B cell (primary cell): ENCODE data around the gene SMAD2. TPM values are rescaled to one million over a fixed set of nuclear protein-coding genes. Genes with fewer than 3 reads are reported as not detected.

ENCODE experiments used
- ATAC-seq: fragments of 200-7000 bp; cut with Tn5 transposase; one replicate; pipeline ENCODE4 v1.10.0; 2021; ENCODE audit warnings: low read depth, mild to moderate bottlenecking, moderate number of reproducible peaks, moderate library complexity
- CTCF ChIA-PET: fragments of 350-600 bp; sonication (Branson Sonifier 250); formaldehyde crosslinking; loops from one replicate; lab custom pipeline; 2021; ENCODE audit warnings: antibody characterized with exemption, inconsistent platforms; lab: Charles Lee
- POLR2A ChIA-PET: fragments of 350-600 bp; sonication (Branson Sonifier 250); formaldehyde crosslinking; loops from one replicate; lab custom pipeline; 2021; ENCODE audit warnings: antibody characterized with exemption; lab: Charles Lee
- DNase-seq: peaks from one replicate; pipeline ENCODE4 v3.0.0; 2013
- H2AFZ ChIP-seq: 2 replicates; pipeline ENCODE4 v1.6.1; 2012; ENCODE audit warnings: mild to moderate bottlenecking, low read depth, low read length; ENCODE audit not compliant: insufficient read depth, poor library complexity, severe bottlenecking
- H3K27ac ChIP-seq, 2 donors: 1 replicate in 1 of 2; 2 replicates in 1 of 2; pipeline ENCODE4 v1.5.1; 2012 to 2013; ENCODE audit warnings: low read length in 2 of 2, mild to moderate bottlenecking in 2 of 2, moderate library complexity in 1 of 2
- H3K27me3 ChIP-seq, 4 experiments: fragments of 200-600 bp in 1 of 4; sonication (generic) in 1 of 4; replicated peaks in 1 of 4; 1 replicate in 2 of 4; 2 replicates in 2 of 4; pipeline versions ENCODE4 v1.6.1 to v1.7.0; 2013 to 2016; ENCODE audit warnings: low read length in 3 of 4, mild to moderate bottlenecking in 2 of 4, mixed read lengths in 1 of 4, moderate library complexity in 1 of 4; ENCODE audit not compliant: insufficient read depth in 4 of 4, control insufficient read depth in 3 of 4; ENCODE audit errors: control extremely low read depth in 1 of 4
- H3K36me3 ChIP-seq, 2 experiments: replicated peaks in 1 of 2; 1 replicate in 1 of 2; 2 replicates in 1 of 2; pipeline versions ENCODE4 v1.6.1 to v1.7.1; 2013; ENCODE audit warnings: low read length in 1 of 2; ENCODE audit not compliant: insufficient read depth in 2 of 2, control insufficient read depth in 1 of 2; ENCODE audit errors: control extremely low read depth in 1 of 2, extremely low read depth in 1 of 2
- H3K4me1 ChIP-seq, 2 donors: fragments of 200-600 bp in 1 of 2; sonication (generic) in 1 of 2; 1 replicate in 1 of 2; 2 replicates in 1 of 2; pipeline versions ENCODE4 v1.5.1 to v1.6.1; 2013 to 2017; ENCODE audit warnings: low read length in 2 of 2; ENCODE audit not compliant: control insufficient read depth in 2 of 2, insufficient read depth in 2 of 2
- H3K4me2 ChIP-seq: replicated peaks from 2 replicates; pipeline ENCODE3; 2012; ENCODE audit warnings: mild to moderate bottlenecking, low read depth, low read length; ENCODE audit not compliant: poor library complexity, severe bottlenecking
- H3K4me3 ChIP-seq, 5 experiments: fragments of 200-600 bp in 1 of 5; sonication (generic) in 1 of 5; 1 replicate in 3 of 5; 2 replicates in 2 of 5; pipeline versions ENCODE4 v1.5.1 to v1.7.0; 2011 to 2016; ENCODE audit warnings: low read length in 4 of 5, mild to moderate bottlenecking in 4 of 5, low read depth in 2 of 5, control low read depth in 1 of 5, moderate library complexity in 1 of 5; ENCODE audit not compliant: insufficient read depth in 1 of 5; ENCODE audit errors: control extremely low read depth in 1 of 5, extremely low read depth in 1 of 5
- H3K79me2 ChIP-seq: fragments of 200-600 bp; sonication (generic); one replicate; pipeline ENCODE4 v1.6.0; 2016; ENCODE audit warnings: low read length; ENCODE audit not compliant: control insufficient read depth, insufficient read depth
- H3K9ac ChIP-seq: fragments of 200-600 bp; sonication (generic); 2 replicates; pipeline ENCODE4 v1.6.1; 2017; ENCODE audit warnings: mild to moderate bottlenecking, low read length, moderate library complexity
- H3K9me3 ChIP-seq, 3 donors: one replicate each; pipeline versions ENCODE4 v1.6.1 to v1.7.1; 2013; ENCODE audit warnings: low read length in 2 of 3; ENCODE audit not compliant: control insufficient read depth in 2 of 3, insufficient read depth in 1 of 3; ENCODE audit errors: control extremely low read depth in 1 of 3
- H4K20me1 ChIP-seq: 2 replicates; pipeline ENCODE4 v1.6.0; 2012; ENCODE audit warnings: mild to moderate bottlenecking, low read length; ENCODE audit not compliant: insufficient read depth, control insufficient read depth, poor library complexity, severe bottlenecking
- H3K27ac Mint-ChIP-seq: one replicate; pipeline ENCODE4 v1.8.0; 2021; ENCODE audit warnings: mixed read lengths
- H3K27me3 Mint-ChIP-seq: one replicate; pipeline ENCODE4 v1.8.0; 2021; ENCODE audit warnings: mixed read lengths
- H3K4me1 Mint-ChIP-seq: one replicate; pipeline ENCODE4 v1.8.0; 2021; ENCODE audit warnings: mixed read lengths
- H3K4me3 Mint-ChIP-seq: one replicate; pipeline ENCODE4 v1.8.0; 2021; ENCODE audit warnings: mixed read lengths
- H3K9me3 Mint-ChIP-seq: one replicate; pipeline ENCODE4 v1.8.0; 2022; ENCODE audit warnings: mixed read lengths; ENCODE audit not compliant: insufficient read depth
- CTCF ChIP-seq: fragments of 200-600 bp; IDR thresholded peaks from one replicate; pipeline ENCODE4 v1.8.0; 2022; ENCODE audit warnings: antibody characterized with exemption, mild to moderate bottlenecking
- EZH2 ChIP-seq: IDR thresholded peaks from 2 replicates; pipeline ENCODE4 v1.6.1; 2012; ENCODE audit warnings: borderline replicate concordance, low read depth, mild to moderate bottlenecking, moderate library complexity, low read length; ENCODE audit not compliant: insufficient read depth, poor library complexity, severe bottlenecking
- WGBS: methylation state at CpG from one replicate; pipeline ENCODE4 v1.1.5; 2013; ENCODE audit warnings: missing lambda C conversion rate; ENCODE audit not compliant: insufficient coverage; 5-methylcytosine and 5-hydroxymethylcytosine counted together
- intact Hi-C: fragments of 100-400 bp; cut with micrococcal nuclease; formaldehyde crosslinking; loops from one replicate; pipeline ENCODE4 v1.10.0; 2022
- polyA plus RNA-seq: library from polyadenylated mRNA; depleted of rRNA; stranded (reverse); fragments of >200 nt; gene quantifications from 2 replicates; pipeline ENCODE4 v1.2.3, GENCODE V29; 2012
- total RNA-seq, 2 donors: library from RNA; stranded (reverse); fragments of 120-200 nt in 1 of 2; gene quantifications; 1 replicate in 1 of 2; 2 replicates in 1 of 2; pipeline versions ENCODE4 v1.2.3 to v1.2.4, GENCODE V29; 2013 to 2022

Gene SMAD2
- total and polyA plus RNA-seq, 2 donors (not counting 1 experiment from before 2014, with no cell fraction given), result 23.4 to 139 TPM

DNA sequence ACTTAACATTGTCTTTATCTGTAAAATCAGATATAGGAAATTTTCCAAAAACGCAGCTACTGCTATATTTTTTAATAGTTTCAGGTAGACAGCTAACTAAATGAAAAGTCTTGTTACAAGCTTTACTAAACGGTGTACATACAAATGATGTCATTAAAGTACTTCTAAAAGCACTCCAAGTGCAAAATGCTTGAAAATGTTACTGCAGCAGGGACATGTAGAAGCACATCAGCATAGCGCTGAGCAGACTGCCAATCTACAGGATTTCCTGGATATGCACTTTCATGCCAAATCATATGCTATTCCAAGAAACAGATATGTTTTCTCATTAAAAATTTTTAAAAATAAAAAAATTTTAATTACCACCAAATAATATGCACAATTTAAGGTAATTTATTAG lies 61.7 kb downstream of the SMAD2 start:
- CTCF ChIA-PET, result interaction anchor here (0.7 kb wide), 1 partner anchor 34 kb away, joined by 3 read pairs; no protein-coding TSS in a partner anchor
- Histone ChIP-seq H3K79me2 (no peaks in the 10 kb centered on the region), H3K4me2 (no peak overlapping the region), H3K9me3 (no peaks in the 10 kb centered on the region), H3K4me3 (no peak overlapping the region), H3K27ac (no peak overlapping the region), H3K9ac (no peak overlapping the region), H2AFZ (no peak overlapping the region), H3K27me3 (no peaks in the 10 kb centered on the region), H3K36me3 (peaks cover 6 to 28% of the 10 kb centered on the region in 2 experiments), H4K20me1 (peaks cover 16% of the 10 kb centered on the region), H3K4me1 (no peaks in the 10 kb centered on the region)
- H3K4me3 Mint-ChIP-seq, result no peak overlapping the region
- no peaks in the 10 kb centered on the region for H3K4me1 Mint-ChIP-seq
- intact Hi-C loops, result loop anchor here (10.0 kb wide), 1 partner anchor 46 kb away; no protein-coding TSS in a partner anchor
- POLR2A ChIA-PET, result no interaction called here
- ATAC-seq (no peak), DNase-seq (no peak)
- H3K27ac Mint-ChIP-seq, result no peak overlapping the region
- WGBS, result no CpG with 5 or more reads among the region's 3 CpGs
- no peaks in the 10 kb centered on the region for H3K9me3 Mint-ChIP-seq
- H3K27me3 Mint-ChIP-seq, result no peaks in the 10 kb centered on the region
- TF ChIP-seq CTCF, result no peak
- no peak for TF ChIP-seq EZH2

GRCh38 chr18:47865183-47865582 lies 65.3 kb downstream of the SMAD2 start:
- no peak overlapping the region for H3K4me3 Mint-ChIP-seq

More at GRCh38 chr18:47865183-47865582, 65.3 kb downstream of the SMAD2 start:
- no peak for TF ChIP-seq EZH2
- TF ChIP-seq CTCF, result no peak
- ChIA-PET POLR2A (no interaction called here), CTCF (no interaction called here)
- H3K36me3 ChIP-seq, result peaks cover 2 to 35% of the 10 kb centered on the region in 2 experiments
- H3K27ac ChIP-seq, result no peak overlapping the region
- Mint-ChIP-seq H3K27ac (no peak overlapping the region), H3K9me3 (no peaks in the 10 kb centered on the region), H3K27me3 (no peaks in the 10 kb centered on the region), H3K4me1 (no peaks in the 10 kb centered on the region)
- ATAC-seq, result no peak
- WGBS, result 100% methylated on average over 1 of the region's 3 CpGs
- no peaks in the 10 kb centered on the region for H3K4me1 ChIP-seq
- H3K79me2 ChIP-seq, result no peaks in the 10 kb centered on the region
- H4K20me1 ChIP-seq, result peaks cover 7% of the 10 kb centered on the region
- DNase-seq, result no peak
- H3K4me2 ChIP-seq, result no peak overlapping the region
- H3K4me3 ChIP-seq, result no peak overlapping the region
- intact Hi-C loops, result loop anchor here (10.0 kb wide), 1 partner anchor 50 kb away; no protein-coding TSS in a partner anchor
- no peak overlapping the region for H3K9ac ChIP-seq
- no peaks in the 10 kb centered on the region for H3K27me3 ChIP-seq
- H3K9me3 ChIP-seq, result peaks cover 0 to 4% (median 0%) of the 10 kb centered on the region in 3 donors
- H2AFZ ChIP-seq, result no peak overlapping the region
